A549 (cell line): Measurements from ENCODE around the gene MAGI1.

ENCODE experiments used
- CHD2 ChIP-seq: fragments of 150-350 bp; IDR thresholded peaks from 2 replicates; pipeline ENCODE4 v1.6.1; 2014; ENCODE audit warnings: low read length; ENCODE audit not compliant: partially characterized antibody
- CTCF ChIP-seq: fragments of >200 bp; sonication (Bioruptor Twin); formaldehyde crosslinking; IDR thresholded peaks from 3 replicates; pipeline ENCODE4 v1.5.1; 2016
- EHMT2 ChIP-seq: fragments of 200-600 bp; sonication (generic); IDR thresholded peaks from 2 replicates; pipeline ENCODE4 v1.6.1; 2016; ENCODE audit warnings: antibody characterized with exemption, low read depth, mild to moderate bottlenecking, moderate library complexity
- EP300 ChIP-seq, 2 experiments: fragments of >200 bp; sonication (Bioruptor Twin); formaldehyde crosslinking; IDR thresholded peaks; 2 replicates in 1 of 2; 3 replicates in 1 of 2; pipeline ENCODE4 v1.6.1; 2016 to 2017
- ESRRA ChIP-seq: fragments of 150-350 bp; IDR thresholded peaks from 2 replicates; pipeline ENCODE4 v1.6.1; 2014; ENCODE audit warnings: mild to moderate bottlenecking, low read length, borderline replicate concordance
- FOSL2 ChIP-seq, 2 experiments: fragments of 450-650 bp in 1 of 2; fragments of >200 bp in 1 of 2; sonication (Bioruptor Twin) in 1 of 2; formaldehyde crosslinking; IDR thresholded peaks; 2 replicates each; pipeline versions ENCODE4 v1.5.0 to v1.6.1; 2016 to 2020; ENCODE audit warnings: mild to moderate bottlenecking in 1 of 2, moderate library complexity in 1 of 2
- HDAC2 ChIP-seq: fragments of 200-600 bp; sonication (generic); IDR thresholded peaks from 2 replicates; pipeline ENCODE4 v1.6.1; 2016
- JUNB ChIP-seq: fragments of >200 bp; sonication (Bioruptor Twin); formaldehyde crosslinking; IDR thresholded peaks from 2 replicates; pipeline ENCODE4 v1.6.1; 2016
- MYC ChIP-seq: IDR thresholded peaks from 2 replicates; pipeline ENCODE4 v1.6.1; 2012; ENCODE audit warnings: mild to moderate bottlenecking, inconsistent platforms, low read length, improper control_type of control experiment, borderline replicate concordance
- POLR2A ChIP-seq: IDR thresholded peaks from 2 replicates; pipeline ENCODE4 v1.6.1; 2012; ENCODE audit warnings: mild to moderate bottlenecking, low read length
- REST ChIP-seq: fragments of 200-600 bp; sonication (generic); IDR thresholded peaks from 2 replicates; pipeline ENCODE4 v1.6.1; 2016; ENCODE audit warnings: antibody characterized with exemption, mild to moderate bottlenecking, moderate library complexity
- SREBF2 ChIP-seq: fragments of 450-650 bp; IDR thresholded peaks from 2 replicates; pipeline ENCODE4 v1.6.1; 2014; ENCODE audit warnings: mild to moderate bottlenecking, moderate library complexity
- ZNF302 ChIP-seq: fragments of 250-450 bp; sonication (Bioruptor Pico); IDR thresholded peaks from 2 replicates; pipeline ENCODE4 v1.9.0; 2021; ENCODE audit warnings: inconsistent platforms, mild to moderate bottlenecking, moderate library complexity
- TF ChIP-seq, protein P1 (sequence below): IDR thresholded peaks from 2 replicates; pipeline ENCODE4 v1.6.1; 2012

GRCh38 chr3:65638301-65638700 is 400.4 kb downstream of the MAGI1 start:
- no peak for TF ChIP-seq REST
- no peak for TF ChIP-seq CTCF
- no peak for TF ChIP-seq MYC
- TF ChIP-seq CHD2, result no peak
- TF ChIP-seq FOSL2 (IDR thresholded peaks at IDR 0.05), result no peak
- TF ChIP-seq FOSL2 (CRISPR knock-in tag; IDR thresholded peaks at IDR 0.05), result no peak
- TF ChIP-seq ESRRA, result no peak
- TF ChIP-seq EP300 (IDR thresholded peaks at IDR 0.05), result no peak
- no peak for TF ChIP-seq POLR2A
- no peak for TF ChIP-seq SREBF2
- TF ChIP-seq, protein P1, sequence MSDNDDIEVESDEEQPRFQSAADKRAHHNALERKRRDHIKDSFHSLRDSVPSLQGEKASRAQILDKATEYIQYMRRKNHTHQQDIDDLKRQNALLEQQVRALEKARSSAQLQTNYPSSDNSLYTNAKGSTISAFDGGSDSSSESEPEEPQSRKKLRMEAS, result no peak
- no peak for TF ChIP-seq EHMT2
- TF ChIP-seq HDAC2, result no peak
- no peak for TF ChIP-seq JUNB
- TF ChIP-seq ZNF302 (CRISPR knock-in tag), result no peak
